Measurements from ENCODE around the gene FAM90A1.
A peak's percentile ranks its signal among the peaks of the same experiment; 100 is the strongest.
"Not testable (repeated sequence)": the region's sequence is repeated elsewhere in the genome, so short reads cannot be mapped to it uniquely, and the experiment has no call there.

The FAM90A1 gene

GRCh38 chr12:8226992-8227731 is at the start of gene FAM90A1:
FAM90A1 (minus strand) TSS chr12:8227618; CDS start chr12:8224832, 2,786 bp downstream.
- not testable (repeated sequence) for DNase-seq (ENCODE audit: low read depth in 2 of 2)

GRCh38 chr12:8276397-8276796 is 49.0 kb upstream of the FAM90A1 start:
- DNase-seq (ENCODE audit: low read depth in 2 of 2): not testable (repeated sequence)

- not testable (repeated sequence) for DNase-seq (ENCODE audit: low read depth in 2 of 2)
These were observed 39.3 kb upstream of the FAM90A1 start for GRCh38 chr12:8266706-8267105.

GRCh38 chr12:8264236-8264635 is 36.8 kb upstream of the FAM90A1 start:
- not testable (repeated sequence) for DNase-seq (ENCODE audit: low read depth in 2 of 2)

- not testable (repeated sequence) for DNase-seq (ENCODE audit: low read depth in 2 of 2)
These were observed 33.7 kb upstream of the FAM90A1 start for GRCh38 chr12:8261111-8261554.

GRCh38 chr12:8256356-8256755 is 28.9 kb upstream of the FAM90A1 start:
- DNase-seq (ENCODE audit: low read depth in 2 of 2): not testable (repeated sequence)

- DNase-seq (ENCODE audit: low read depth in 2 of 2): not testable (repeated sequence)
These were observed 27.3 kb upstream of the FAM90A1 start for GRCh38 chr12:8254705-8255104.

- DNase-seq (ENCODE audit: low read depth in 2 of 2): not testable (repeated sequence)
These were observed 24.8 kb upstream of the FAM90A1 start for GRCh38 chr12:8252056-8252818.

- DNase-seq (ENCODE audit: low read depth in 2 of 2): not testable (repeated sequence)
These were observed 24.2 kb upstream of the FAM90A1 start for GRCh38 chr12:8251616-8252015.

- DNase-seq (ENCODE audit: low read depth in 2 of 2): not testable (repeated sequence)
These were observed 19.6 kb upstream of the FAM90A1 start for GRCh38 chr12:8246941-8247535.

GRCh38 chr12:8243682-8244161 is 16.3 kb upstream of the FAM90A1 start:
- not testable (repeated sequence) for DNase-seq (ENCODE audit: low read depth in 2 of 2)

GRCh38 chr12:8242880-8243681 is 15.7 kb upstream of the FAM90A1 start:
- peak; percentile 99 to 100 for DNase-seq (ENCODE audit: low read depth in 2 of 2)

GRCh38 chr12:8242622-8242879 is 15.1 kb upstream of the FAM90A1 start:
- DNase-seq (ENCODE audit: low read depth in 2 of 2): not testable (repeated sequence)

GRCh38 chr12:8241917-8242621 is 14.7 kb upstream of the FAM90A1 start:
- peak in 1 of 2 donors; percentile 4 for DNase-seq (ENCODE audit: low read depth in 2 of 2)

- not testable (repeated sequence) for DNase-seq (ENCODE audit: low read depth in 2 of 2)
These were observed 13.1 kb upstream of the FAM90A1 start for GRCh38 chr12:8240340-8241114.

GRCh38 chr12:8237031-8237430 is 9.6 kb upstream of the FAM90A1 start:
- not testable (repeated sequence) for DNase-seq (ENCODE audit: low read depth in 2 of 2)

GRCh38 chr12:8235316-8236157 is 8.1 kb upstream of the FAM90A1 start:
- not testable (repeated sequence) for DNase-seq (ENCODE audit: low read depth in 2 of 2)

- DNase-seq (ENCODE audit: low read depth in 2 of 2): not testable (repeated sequence)
These were observed 7.3 kb upstream of the FAM90A1 start for GRCh38 chr12:8234746-8235145.

GRCh38 chr12:8233935-8234495 is 6.6 kb upstream of the FAM90A1 start:
- not testable (repeated sequence) for DNase-seq (ENCODE audit: low read depth in 2 of 2)
